B cell (primary cell): ENCODE results near the gene ERO1B.

Experiments
- EZH2 ChIP-seq: IDR thresholded peaks from 2 replicates; pipeline ENCODE4 v1.6.1; 2012; ENCODE audit warnings: borderline replicate concordance, low read depth, mild to moderate bottlenecking, moderate library complexity, low read length; ENCODE audit not compliant: insufficient read depth, poor library complexity, severe bottlenecking
- TF ChIP-seq, protein P1 (sequence below): fragments of 200-600 bp; IDR thresholded peaks from one replicate; pipeline ENCODE4 v1.8.0; 2022; ENCODE audit warnings: antibody characterized with exemption, mild to moderate bottlenecking

DNA sequence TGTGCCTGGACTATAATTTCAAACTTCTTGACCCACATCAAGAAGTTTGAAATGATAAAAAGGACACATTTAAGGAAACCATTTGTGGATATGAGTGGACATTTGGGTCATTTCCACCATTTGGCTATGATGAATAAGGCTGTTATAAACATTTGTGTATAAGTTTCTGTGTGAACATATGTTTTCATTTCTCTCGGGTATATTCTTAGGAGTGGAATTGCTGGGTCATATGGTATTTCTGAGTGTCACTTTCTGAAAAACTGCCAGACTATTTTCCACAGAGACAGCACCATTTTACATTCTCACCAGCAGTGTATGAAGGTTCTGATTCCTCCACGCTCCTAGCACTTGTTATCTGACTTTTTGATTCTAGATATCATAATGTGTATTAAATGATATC lies 88.6 kb downstream of the ERO1B start:
- TF ChIP-seq, protein P1, sequence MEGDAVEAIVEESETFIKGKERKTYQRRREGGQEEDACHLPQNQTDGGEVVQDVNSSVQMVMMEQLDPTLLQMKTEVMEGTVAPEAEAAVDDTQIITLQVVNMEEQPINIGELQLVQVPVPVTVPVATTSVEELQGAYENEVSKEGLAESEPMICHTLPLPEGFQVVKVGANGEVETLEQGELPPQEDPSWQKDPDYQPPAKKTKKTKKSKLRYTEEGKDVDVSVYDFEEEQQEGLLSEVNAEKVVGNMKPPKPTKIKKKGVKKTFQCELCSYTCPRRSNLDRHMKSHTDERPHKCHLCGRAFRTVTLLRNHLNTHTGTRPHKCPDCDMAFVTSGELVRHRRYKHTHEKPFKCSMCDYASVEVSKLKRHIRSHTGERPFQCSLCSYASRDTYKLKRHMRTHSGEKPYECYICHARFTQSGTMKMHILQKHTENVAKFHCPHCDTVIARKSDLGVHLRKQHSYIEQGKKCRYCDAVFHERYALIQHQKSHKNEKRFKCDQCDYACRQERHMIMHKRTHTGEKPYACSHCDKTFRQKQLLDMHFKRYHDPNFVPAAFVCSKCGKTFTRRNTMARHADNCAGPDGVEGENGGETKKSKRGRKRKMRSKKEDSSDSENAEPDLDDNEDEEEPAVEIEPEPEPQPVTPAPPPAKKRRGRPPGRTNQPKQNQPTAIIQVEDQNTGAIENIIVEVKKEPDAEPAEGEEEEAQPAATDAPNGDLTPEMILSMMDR, result no peak
- TF ChIP-seq EZH2, result no peak
